Testis (tissue), 2 donors: ENCODE measurements around the gene GTPBP1.

Source experiments
- POLR2A ChIP-seq: fragments of 450-650 bp; IDR thresholded peaks from one replicate; pipeline ENCODE4 v1.6.1; 2017; ENCODE audit warnings: antibody characterized with exemption, mild to moderate bottlenecking, moderate library complexity
- TF ChIP-seq, protein P1 (sequence below), 3 experiments: fragments of 450-650 bp in 2 of 3; fragments of 200-600 bp in 1 of 3; sonication (generic) in 1 of 3; IDR thresholded peaks; one replicate each; pipeline ENCODE4 v1.5.1; 2016 to 2019; ENCODE audit warnings: antibody characterized with exemption in 3 of 3, mild to moderate bottlenecking in 2 of 3, moderate library complexity in 1 of 3

DNA sequence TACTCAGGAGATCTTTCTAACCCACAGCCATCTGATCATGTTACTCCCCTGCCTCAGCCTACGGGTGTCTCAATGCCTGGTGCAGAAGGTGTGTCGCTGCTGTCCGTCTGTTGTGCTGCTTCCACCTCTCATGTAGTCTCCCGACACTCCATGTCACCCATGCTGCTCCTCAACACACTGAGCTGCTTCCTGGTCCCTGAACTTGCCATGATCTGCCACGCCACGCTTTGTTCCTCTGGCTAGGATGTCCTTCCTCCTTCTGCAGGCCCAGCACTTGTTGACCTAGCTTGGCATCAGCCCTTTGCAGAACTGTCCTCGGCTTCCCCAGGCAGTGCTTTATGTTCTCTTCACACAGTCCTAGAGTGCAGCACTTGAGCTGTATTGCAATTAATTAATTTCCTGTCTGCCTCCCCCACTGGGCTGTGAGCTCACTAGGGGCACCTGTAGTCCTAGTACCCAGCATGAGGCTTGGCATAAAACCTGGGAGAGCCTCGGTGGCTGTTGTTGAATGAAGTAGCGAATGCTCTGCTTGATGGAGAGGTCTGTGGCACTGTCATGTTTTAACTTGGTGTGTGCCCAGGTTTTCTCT lies 9.5 kb downstream of the GTPBP1 start:
- TF ChIP-seq, protein P1, sequence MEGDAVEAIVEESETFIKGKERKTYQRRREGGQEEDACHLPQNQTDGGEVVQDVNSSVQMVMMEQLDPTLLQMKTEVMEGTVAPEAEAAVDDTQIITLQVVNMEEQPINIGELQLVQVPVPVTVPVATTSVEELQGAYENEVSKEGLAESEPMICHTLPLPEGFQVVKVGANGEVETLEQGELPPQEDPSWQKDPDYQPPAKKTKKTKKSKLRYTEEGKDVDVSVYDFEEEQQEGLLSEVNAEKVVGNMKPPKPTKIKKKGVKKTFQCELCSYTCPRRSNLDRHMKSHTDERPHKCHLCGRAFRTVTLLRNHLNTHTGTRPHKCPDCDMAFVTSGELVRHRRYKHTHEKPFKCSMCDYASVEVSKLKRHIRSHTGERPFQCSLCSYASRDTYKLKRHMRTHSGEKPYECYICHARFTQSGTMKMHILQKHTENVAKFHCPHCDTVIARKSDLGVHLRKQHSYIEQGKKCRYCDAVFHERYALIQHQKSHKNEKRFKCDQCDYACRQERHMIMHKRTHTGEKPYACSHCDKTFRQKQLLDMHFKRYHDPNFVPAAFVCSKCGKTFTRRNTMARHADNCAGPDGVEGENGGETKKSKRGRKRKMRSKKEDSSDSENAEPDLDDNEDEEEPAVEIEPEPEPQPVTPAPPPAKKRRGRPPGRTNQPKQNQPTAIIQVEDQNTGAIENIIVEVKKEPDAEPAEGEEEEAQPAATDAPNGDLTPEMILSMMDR (IDR thresholded peaks at IDR 0.05) = no peak
- TF ChIP-seq POLR2A = no peak
